Esophagus muscularis mucosa (tissue), 4 donors: ENCODE measurements around the gene ERBB2. TPM values are rescaled to one million over a fixed set of nuclear protein-coding genes. Genes with fewer than 3 reads are reported as not detected.
A peak's percentile ranks its signal among the peaks of the same experiment; 100 is the strongest.

ENCODE experiments used
- DNase-seq: peaks from one replicate; pipeline ENCODE4 v3.0.0-alpha.2; 2017; ENCODE audit errors: extremely low spot score
- H3K27ac ChIP-seq, 4 donors: fragments of 200-600 bp; sonication (generic); replicated peaks in 1 of 4; 1 replicate in 3 of 4; 2 replicates in 1 of 4; pipeline ENCODE4 v1.5.1; 2016 to 2019; ENCODE audit warnings: mild to moderate bottlenecking in 1 of 4
- H3K27me3 ChIP-seq, 4 donors: fragments of 200-600 bp; sonication (generic); one replicate each; pipeline versions ENCODE4 v1.5.1 to v1.6.0; 2016 to 2019
- H3K36me3 ChIP-seq, 4 donors: fragments of 200-600 bp; sonication (generic); one replicate each; pipeline ENCODE4 v1.5.1; 2016 to 2019
- H3K4me1 ChIP-seq, 4 donors: fragments of 200-600 bp; sonication (generic); one replicate each; pipeline ENCODE4 v1.5.1; 2016 to 2019
- H3K4me3 ChIP-seq, 4 donors: fragments of 200-600 bp; sonication (generic); 1 replicate in 2 of 4; 2 replicates in 2 of 4; pipeline ENCODE4 v1.5.1; 2016 to 2019; ENCODE audit warnings: mild to moderate bottlenecking in 4 of 4, moderate library complexity in 1 of 4
- H3K9me3 ChIP-seq, 4 donors: fragments of 200-600 bp; sonication (generic); 1 replicate in 3 of 4; 2 replicates in 1 of 4; pipeline ENCODE4 v1.5.1; 2016 to 2019
- EP300 ChIP-seq: sonication (generic); formaldehyde crosslinking; IDR thresholded peaks from one replicate; pipeline ENCODE4 v1.6.1; 2017; ENCODE audit warnings: antibody characterized with exemption
- POLR2A ChIP-seq: fragments of 450-650 bp; IDR thresholded peaks from one replicate; pipeline ENCODE4 v1.6.1; 2017; ENCODE audit warnings: antibody characterized with exemption, moderate library complexity, mild to moderate bottlenecking, low read depth
- POLR2AphosphoS5 ChIP-seq, 2 donors: sonication (generic); formaldehyde crosslinking; IDR thresholded peaks; one replicate each; pipeline ENCODE4 v1.6.1; 2017; ENCODE audit warnings: antibody characterized with exemption in 2 of 2
- whole genome bisulfite sequencing: methylation state at CpG from one replicate; pipeline ENCODE4 v1.1.5; 2018; 5-methylcytosine and 5-hydroxymethylcytosine counted together
- intact Hi-C: fragments of 100-400 bp; cut with DNase I; formaldehyde crosslinking; loops from one replicate; pipeline ENCODE4 v1.15.1; 2023
- total RNA-seq, 4 donors: library from RNA; depleted of rRNA; stranded (reverse); fragments of >200 nt; gene quantifications; one replicate each; pipeline versions ENCODE4 v1.1.0 to v1.2.1, GENCODE V29; 2016
- TF ChIP-seq, protein P1 (sequence below), 3 experiments: fragments of 200-600 bp in 2 of 3; fragments of 450-650 bp in 1 of 3; sonication (generic) in 2 of 3; IDR thresholded peaks; one replicate each; pipeline ENCODE4 v1.5.1; 2017 to 2019; ENCODE audit warnings: antibody characterized with exemption in 3 of 3, mild to moderate bottlenecking in 2 of 3, moderate library complexity in 1 of 3

The ERBB2 gene
- total RNA-seq, 4 donors from 2014 or later, result 36.8 to 67.7 (median 57.7) TPM

DNA sequence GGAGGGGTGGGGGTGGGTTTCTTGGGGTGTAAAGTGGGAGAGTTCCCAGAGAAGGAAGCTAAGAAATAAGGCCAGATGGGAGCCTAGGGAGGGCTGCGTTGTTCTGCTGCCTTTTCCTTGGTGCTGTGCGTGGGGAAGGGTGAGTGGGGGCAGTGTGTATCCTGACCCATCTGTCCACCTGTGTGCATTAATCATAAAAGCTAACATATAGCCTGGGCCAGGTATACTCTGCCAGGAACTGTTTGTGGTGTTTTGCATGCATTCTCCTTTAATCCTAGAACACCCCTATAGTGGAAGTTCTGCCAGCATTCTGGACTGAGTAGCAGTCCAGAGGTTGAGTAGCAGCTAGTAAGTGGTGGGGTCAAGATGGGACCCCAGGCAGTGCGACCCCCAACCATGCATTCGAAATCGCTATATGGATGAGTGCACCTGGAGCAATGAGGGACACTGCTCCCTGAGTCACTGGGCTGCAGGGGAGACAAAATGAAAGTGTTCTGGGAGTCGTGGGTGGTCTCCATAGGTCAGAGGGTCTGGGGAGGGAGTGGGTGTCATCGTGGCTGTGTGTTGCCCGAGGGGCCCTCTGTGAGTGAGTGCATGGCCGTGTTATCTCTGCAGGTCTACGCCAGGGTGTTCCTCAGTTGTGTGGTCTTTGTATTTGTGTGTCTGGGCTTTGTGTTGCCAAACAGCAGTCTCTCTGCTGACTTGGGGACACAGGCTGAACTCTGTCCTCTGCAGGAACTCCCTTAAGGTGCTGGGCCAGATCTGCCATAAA lies 1.3 kb downstream of the ERBB2 start:
- WGBS, result 33% methylated on average over 7 of the region's 10 CpGs
- TF ChIP-seq EP300 (no peak), POLR2AphosphoS5 (IDR thresholded peaks at IDR 0.05) (no peak), POLR2A (no peak)
- TF ChIP-seq, protein P1, sequence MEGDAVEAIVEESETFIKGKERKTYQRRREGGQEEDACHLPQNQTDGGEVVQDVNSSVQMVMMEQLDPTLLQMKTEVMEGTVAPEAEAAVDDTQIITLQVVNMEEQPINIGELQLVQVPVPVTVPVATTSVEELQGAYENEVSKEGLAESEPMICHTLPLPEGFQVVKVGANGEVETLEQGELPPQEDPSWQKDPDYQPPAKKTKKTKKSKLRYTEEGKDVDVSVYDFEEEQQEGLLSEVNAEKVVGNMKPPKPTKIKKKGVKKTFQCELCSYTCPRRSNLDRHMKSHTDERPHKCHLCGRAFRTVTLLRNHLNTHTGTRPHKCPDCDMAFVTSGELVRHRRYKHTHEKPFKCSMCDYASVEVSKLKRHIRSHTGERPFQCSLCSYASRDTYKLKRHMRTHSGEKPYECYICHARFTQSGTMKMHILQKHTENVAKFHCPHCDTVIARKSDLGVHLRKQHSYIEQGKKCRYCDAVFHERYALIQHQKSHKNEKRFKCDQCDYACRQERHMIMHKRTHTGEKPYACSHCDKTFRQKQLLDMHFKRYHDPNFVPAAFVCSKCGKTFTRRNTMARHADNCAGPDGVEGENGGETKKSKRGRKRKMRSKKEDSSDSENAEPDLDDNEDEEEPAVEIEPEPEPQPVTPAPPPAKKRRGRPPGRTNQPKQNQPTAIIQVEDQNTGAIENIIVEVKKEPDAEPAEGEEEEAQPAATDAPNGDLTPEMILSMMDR (IDR thresholded peaks at IDR 0.05), result no peak
- Histone ChIP-seq H3K27me3 (no peaks in the 10 kb centered on the region), H3K27ac (peak overlapping the region; percentile 85 to 92 (median 87)), H3K4me3 (peak overlapping the region; percentile 93 to 99 (median 97)), H3K9me3 (no peaks in the 10 kb centered on the region), H3K4me1 (peaks cover 35 to 64% (median 56%) of the 10 kb centered on the region in 4 donors), H3K36me3 (peaks cover 0 to under 1% (median 0%) of the 10 kb centered on the region in 4 donors)
- DNase-seq, result no peak
- intact Hi-C loops, result no loop called here

DNA sequence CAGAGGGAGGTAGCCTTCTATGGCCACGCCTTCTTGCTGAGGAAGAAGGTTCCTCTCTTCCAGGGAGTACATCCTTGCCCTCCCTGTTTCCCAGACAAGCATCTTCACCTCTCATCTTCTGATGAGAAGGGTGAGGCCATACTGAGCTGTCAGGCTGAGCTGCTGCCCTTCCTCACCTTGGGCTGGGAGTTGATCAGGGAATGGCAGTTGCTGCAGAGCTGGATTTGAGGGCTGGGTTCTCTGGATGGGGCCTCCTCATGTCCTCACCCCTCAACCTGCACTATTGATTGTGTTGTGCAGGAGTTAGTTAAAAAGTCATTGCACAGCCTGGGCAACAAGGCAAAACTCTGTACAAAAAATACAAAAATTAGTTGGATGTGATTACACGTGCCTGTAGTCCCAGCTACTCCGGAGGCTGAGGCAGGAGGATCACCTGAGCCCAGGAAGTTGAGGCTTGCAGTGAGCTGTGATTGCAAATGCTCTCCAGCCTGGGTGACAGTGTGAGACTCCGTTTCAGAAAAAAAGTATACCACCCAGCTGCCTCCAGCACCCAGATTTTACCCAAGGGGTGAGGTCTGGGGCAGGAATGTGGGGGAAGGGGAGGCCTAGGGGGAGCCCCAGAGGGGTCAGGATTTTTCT lies 2.0 kb downstream of the ERBB2 start:
- Histone ChIP-seq H3K27me3 (no peaks in the 10 kb centered on the region), H3K9me3 (no peaks in the 10 kb centered on the region), H3K27ac (no peak overlapping the region), H3K36me3 (peaks cover 0 to 7% (median 4%) of the 10 kb centered on the region in 4 donors), H3K4me3 (peak overlapping the region; percentile 9 to 99 (median 96)), H3K4me1 (peaks cover 35 to 64% (median 56%) of the 10 kb centered on the region in 4 donors)
- TF ChIP-seq EP300, result no peak
- no peak for TF ChIP-seq POLR2AphosphoS5 (IDR thresholded peaks at IDR 0.05)
- TF ChIP-seq, protein P1 (IDR thresholded peaks at IDR 0.05), result no peak
- no peak for TF ChIP-seq POLR2A
- DNase-seq, result no peak
- 63% methylated on average over 4 of the region's 4 CpGs for WGBS
- intact Hi-C loops, result no loop called here

DNA sequence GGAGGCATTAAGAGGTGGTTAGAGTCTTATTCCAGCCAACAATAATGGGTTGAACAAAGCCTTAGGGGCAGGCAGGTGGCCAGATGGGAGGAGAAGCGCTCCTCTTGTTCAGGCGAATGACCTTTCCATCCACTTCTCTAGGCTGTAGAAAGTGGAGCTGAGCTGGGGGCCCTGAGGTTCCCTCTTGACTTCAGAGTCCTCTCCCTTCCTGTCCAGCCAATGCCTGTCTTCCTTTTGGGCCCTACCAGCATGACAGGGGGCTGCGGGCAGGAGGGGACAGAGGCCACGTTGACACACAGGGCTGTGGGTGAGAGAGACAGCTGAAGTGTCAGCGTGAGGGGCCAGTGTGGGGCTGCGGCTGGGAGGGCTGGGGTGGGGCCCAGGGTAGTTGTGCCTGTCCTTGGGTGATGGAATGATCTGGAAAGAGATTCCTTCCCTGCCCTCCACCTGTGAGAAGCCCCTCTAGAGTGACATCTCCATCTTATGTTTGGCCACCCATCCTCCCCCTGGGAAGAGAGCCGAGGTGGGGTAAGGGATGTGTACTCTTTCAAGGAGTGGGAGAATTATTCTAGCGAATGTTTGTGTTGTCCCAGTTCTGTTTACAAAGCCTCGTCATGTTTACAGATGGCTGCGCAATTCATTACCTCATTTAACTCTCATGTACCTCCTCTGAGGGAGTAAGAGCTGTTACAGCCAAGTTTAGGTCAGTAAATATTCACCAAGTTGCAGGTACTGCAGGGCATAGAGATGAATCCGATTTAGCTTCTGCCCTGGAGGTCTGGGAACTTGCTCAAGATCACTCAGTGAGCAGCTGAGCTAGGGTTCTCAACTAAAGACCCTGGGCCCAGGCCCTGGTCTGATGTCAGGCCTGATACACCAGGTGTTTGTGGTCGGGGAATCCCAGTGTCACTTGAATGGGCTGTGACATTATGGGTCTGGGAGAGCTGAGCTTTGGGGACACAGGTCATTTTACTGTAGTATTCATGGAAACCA lies 3.3 kb downstream of the ERBB2 start:
- DNase-seq, result no peak
- no peak for TF ChIP-seq POLR2AphosphoS5 (IDR thresholded peaks at IDR 0.05)
- 73% methylated on average over 11 of the region's 12 CpGs for WGBS
- H3K9me3 ChIP-seq, result no peaks in the 10 kb centered on the region
- H3K4me1 ChIP-seq, result peaks cover 35 to 64% (median 56%) of the 10 kb centered on the region in 4 donors
- peaks cover 11 to 20% (median 17%) of the 10 kb centered on the region in 4 donors for H3K36me3 ChIP-seq
- intact Hi-C loops, result no loop called here
- H3K4me3 ChIP-seq, result no peak overlapping the region
- no peak overlapping the region for H3K27ac ChIP-seq
- no peaks in the 10 kb centered on the region for H3K27me3 ChIP-seq

DNA sequence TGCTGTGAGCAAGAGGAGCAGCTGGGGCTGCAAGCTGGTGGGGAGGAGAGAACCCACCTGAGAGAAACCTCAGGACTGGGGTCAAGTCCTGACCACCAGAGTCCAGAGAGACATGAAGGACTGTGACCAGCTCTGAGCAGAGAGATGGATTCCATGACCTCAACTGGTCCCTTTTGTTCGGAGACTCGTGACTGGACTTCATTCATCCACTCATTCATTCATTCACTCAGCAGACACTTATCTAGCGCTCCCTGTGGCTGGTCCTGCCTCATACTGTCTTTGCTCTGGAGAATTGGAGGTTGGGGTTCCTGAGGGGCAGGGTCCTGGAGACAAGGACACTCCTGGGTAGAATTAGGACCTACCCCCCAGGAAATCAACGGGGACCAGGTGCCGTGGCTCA lies 4.0 kb downstream of the ERBB2 start:
- H3K4me1 ChIP-seq, result peaks cover 35 to 64% (median 56%) of the 10 kb centered on the region in 4 donors
- TF ChIP-seq POLR2A, result no peak
- TF ChIP-seq, protein P1 (IDR thresholded peaks at IDR 0.05), result no peak
- TF ChIP-seq EP300, result no peak
- TF ChIP-seq POLR2AphosphoS5 (IDR thresholded peaks at IDR 0.05), result no peak
- H3K27ac ChIP-seq, result no peak overlapping the region
- intact Hi-C loops, result no loop called here
- peaks cover 18 to 27% (median 24%) of the 10 kb centered on the region in 4 donors for H3K36me3 ChIP-seq
- H3K27me3 ChIP-seq, result no peaks in the 10 kb centered on the region
- H3K9me3 ChIP-seq, result no peaks in the 10 kb centered on the region
- H3K4me3 ChIP-seq, result no peak overlapping the region
- no peak for DNase-seq
- 83% methylated on average over 5 of the region's 5 CpGs for WGBS
